GM21528 (cell line): ENCODE data around the gene LMTK3.

Experiments used
- ATAC-seq: cut with Tn5 transposase; IDR thresholded peaks from one replicate; pipeline ENCODE4 v1.9.1; 2021; ENCODE audit warnings: mild to moderate bottlenecking, moderate library complexity; ENCODE audit not compliant: unreplicated experiment, low FRiP score

Gene LMTK3

GRCh38 chr19:48451624-48452023 lies 60.0 kb downstream of the LMTK3 start:
- ATAC-seq: no peak

GRCh38 chr19:48450863-48451262 lies 60.8 kb downstream of the LMTK3 start:
- ATAC-seq: no peak

GRCh38 chr19:48450441-48450840 lies 61.2 kb downstream of the LMTK3 start:
- no peak for ATAC-seq

GRCh38 chr19:48448563-48448962 lies 63.1 kb downstream of the LMTK3 start:
- no peak for ATAC-seq

- ATAC-seq: no peak
These were observed 65.1 kb downstream of the LMTK3 start for GRCh38 chr19:48446579-48446978.

GRCh38 chr19:48445606-48446481 lies 65.8 kb downstream of the LMTK3 start, which contains the start of gene GRWD1:
Gene GRWD1, plus strand, starts transcription at chr19:48445983. Its CDS starts 23 bp downstream, at chr19:48446006.
- peak; percentile 71 for ATAC-seq

- peak; percentile 14 for ATAC-seq
These were observed 66.4 kb downstream of the LMTK3 start for GRCh38 chr19:48445256-48445605.

GRCh38 chr19:48444936-48445200 lies 66.8 kb downstream of the LMTK3 start:
- no peak for ATAC-seq

GRCh38 chr19:48444129-48444935 lies 67.3 kb downstream of the LMTK3 start:
- no peak for ATAC-seq

- no peak for ATAC-seq
These were observed 67.9 kb downstream of the LMTK3 start for GRCh38 chr19:48443731-48444128.

- no peak for ATAC-seq
These were observed 68.4 kb downstream of the LMTK3 start for GRCh38 chr19:48443256-48443655.

GRCh38 chr19:48442116-48443035 lies 69.3 kb downstream of the LMTK3 start:
- no peak for ATAC-seq

GRCh38 chr19:48441360-48442050 lies 70.1 kb downstream of the LMTK3 start:
- no peak for ATAC-seq

- ATAC-seq: no peak
These were observed 75.0 kb downstream of the LMTK3 start for GRCh38 chr19:48436586-48436985.
